ENCODE results near the gene PTPRG. TPM values are rescaled to one million over a fixed set of nuclear protein-coding genes. Genes with fewer than 3 reads are reported as not detected.

Gene PTPRG
- total RNA-seq, 2 experiments from 2014 or later = 0.13 to 0.70 TPM

- DNase-seq (ENCODE audit: low spot score) = no peak
- Histone ChIP-seq H3K27ac (ENCODE audit: low read depth, low read length, poor library complexity, severe bottlenecking) (no peak overlapping the region), H3K4me2 (ENCODE audit: low read length) (no peak overlapping the region), H3K79me2 (ENCODE audit: insufficient read depth, low read depth, low read length) (no peaks in the 10 kb centered on the region), H3K4me3 (ENCODE audit: low read depth, low read length, poor library complexity, severe bottlenecking) (no peak overlapping the region), H3K4me1 (ENCODE audit: insufficient read depth, low read length, poor library complexity, severe bottlenecking) (no peaks in the 10 kb centered on the region), H3K9me3 (ENCODE audit: low read length) (no peaks in the 10 kb centered on the region), H3K36me3 (ENCODE audit: insufficient read depth, low read length) (no peaks in the 10 kb centered on the region), H3K9me2 (ENCODE audit: insufficient read depth, low read length) (no peaks in the 10 kb centered on the region), H4K20me1 (ENCODE audit: insufficient read depth, low read length) (no peaks in the 10 kb centered on the region), H2AFZ (ENCODE audit: low read length) (no peak overlapping the region)
- no TSS peak for BruUV-seq (replicated peaks)
- CTCF ChIA-PET (ENCODE audit: unreplicated experiment) = no interaction called here
- POLR2A ChIA-PET = interaction anchor here (1.1 kb wide), 1 partner anchor 149 kb away, joined by 3 read pairs; no protein-coding TSS in a partner anchor
- intact Hi-C loops (cut with micrococcal nuclease; ENCODE audit: unreplicated experiment) = no loop called here
- TF ChIP-seq EZH2phosphoT487 (IDR thresholded peaks at IDR 0.05; ENCODE audit: borderline replicate concordance, low read depth, low read length) = no peak
- TF ChIP-seq, protein P1, sequence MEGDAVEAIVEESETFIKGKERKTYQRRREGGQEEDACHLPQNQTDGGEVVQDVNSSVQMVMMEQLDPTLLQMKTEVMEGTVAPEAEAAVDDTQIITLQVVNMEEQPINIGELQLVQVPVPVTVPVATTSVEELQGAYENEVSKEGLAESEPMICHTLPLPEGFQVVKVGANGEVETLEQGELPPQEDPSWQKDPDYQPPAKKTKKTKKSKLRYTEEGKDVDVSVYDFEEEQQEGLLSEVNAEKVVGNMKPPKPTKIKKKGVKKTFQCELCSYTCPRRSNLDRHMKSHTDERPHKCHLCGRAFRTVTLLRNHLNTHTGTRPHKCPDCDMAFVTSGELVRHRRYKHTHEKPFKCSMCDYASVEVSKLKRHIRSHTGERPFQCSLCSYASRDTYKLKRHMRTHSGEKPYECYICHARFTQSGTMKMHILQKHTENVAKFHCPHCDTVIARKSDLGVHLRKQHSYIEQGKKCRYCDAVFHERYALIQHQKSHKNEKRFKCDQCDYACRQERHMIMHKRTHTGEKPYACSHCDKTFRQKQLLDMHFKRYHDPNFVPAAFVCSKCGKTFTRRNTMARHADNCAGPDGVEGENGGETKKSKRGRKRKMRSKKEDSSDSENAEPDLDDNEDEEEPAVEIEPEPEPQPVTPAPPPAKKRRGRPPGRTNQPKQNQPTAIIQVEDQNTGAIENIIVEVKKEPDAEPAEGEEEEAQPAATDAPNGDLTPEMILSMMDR (conservative IDR thresholded peaks at IDR 0.05; ENCODE audit: low read length) = no peak
Measured at GRCh38 chr3:61617041-61617440, 55.7 kb downstream of the PTPRG start.

GRCh38 chr3:61617651-61618050 lies 56.3 kb downstream of the PTPRG start:
- ChIA-PET POLR2A (interaction anchor here (0.9 to 1.1 kb wide), 2 partner anchors 8 to 148 kb away, joined by 3 read pairs; no protein-coding TSS in a partner anchor), CTCF (ENCODE audit: unreplicated experiment) (no interaction called here)
- intact Hi-C loops (cut with micrococcal nuclease; ENCODE audit: unreplicated experiment) = no loop called here
- Histone ChIP-seq H3K79me2 (ENCODE audit: insufficient read depth, low read depth, low read length) (no peaks in the 10 kb centered on the region), H3K4me3 (ENCODE audit: low read depth, low read length, poor library complexity, severe bottlenecking) (no peak overlapping the region), H2AFZ (ENCODE audit: low read length) (no peak overlapping the region), H3K4me1 (ENCODE audit: insufficient read depth, low read length, poor library complexity, severe bottlenecking) (no peaks in the 10 kb centered on the region), H3K9me2 (ENCODE audit: insufficient read depth, low read length) (no peaks in the 10 kb centered on the region), H3K9me3 (ENCODE audit: low read length) (no peaks in the 10 kb centered on the region), H4K20me1 (ENCODE audit: insufficient read depth, low read length) (no peaks in the 10 kb centered on the region), H3K27ac (ENCODE audit: low read depth, low read length, poor library complexity, severe bottlenecking) (no peak overlapping the region), H3K4me2 (ENCODE audit: low read length) (no peak overlapping the region), H3K36me3 (ENCODE audit: insufficient read depth, low read length) (no peaks in the 10 kb centered on the region)
- no peak for DNase-seq (ENCODE audit: low spot score)
- no TSS peak for BruUV-seq (replicated peaks)
- TF ChIP-seq, protein P1 (conservative IDR thresholded peaks at IDR 0.05; ENCODE audit: low read length) = no peak
- no peak for TF ChIP-seq EZH2phosphoT487 (IDR thresholded peaks at IDR 0.05; ENCODE audit: borderline replicate concordance, low read depth, low read length)

DNA sequence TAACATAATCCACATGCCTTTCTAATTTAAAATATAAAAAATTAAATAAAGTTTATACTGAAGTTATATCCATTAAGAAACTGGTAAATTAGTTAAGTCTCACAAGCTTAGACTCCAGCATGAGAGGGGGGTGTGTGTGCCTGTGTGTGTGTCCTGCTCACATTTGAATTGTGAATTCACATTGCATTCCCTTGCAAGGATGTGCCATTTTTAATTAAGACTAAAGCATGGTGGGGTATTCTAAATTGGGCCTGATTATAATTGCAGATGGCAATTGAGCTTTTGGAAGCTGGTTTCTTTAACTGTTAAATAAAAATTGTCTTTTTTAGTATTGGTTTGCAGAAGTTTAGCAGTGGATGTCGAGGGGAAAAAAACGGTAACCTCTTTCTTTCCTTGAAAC lies 56.9 kb downstream of the PTPRG start:
- no peaks in the 10 kb centered on the region for H3K79me2 ChIP-seq (ENCODE audit: insufficient read depth, low read depth, low read length)
- ChIA-PET CTCF (ENCODE audit: unreplicated experiment) (no interaction called here), POLR2A (interaction anchor here (0.7 to 0.9 kb wide), 2 partner anchors 9 to 208 kb away, joined by 3 read pairs; no protein-coding TSS in a partner anchor)
- TF ChIP-seq, protein P1 (conservative IDR thresholded peaks at IDR 0.05; ENCODE audit: low read length) = no peak
- TF ChIP-seq EZH2phosphoT487 (IDR thresholded peaks at IDR 0.05; ENCODE audit: borderline replicate concordance, low read depth, low read length) = no peak
- H2AFZ ChIP-seq (ENCODE audit: low read length) = no peak overlapping the region
- no peaks in the 10 kb centered on the region for H4K20me1 ChIP-seq (ENCODE audit: insufficient read depth, low read length)
- no peak overlapping the region for H3K4me3 ChIP-seq (ENCODE audit: low read depth, low read length, poor library complexity, severe bottlenecking)
- H3K4me2 ChIP-seq (ENCODE audit: low read length) = no peak overlapping the region
- no TSS peak for BruUV-seq (replicated peaks)
- H3K4me1 ChIP-seq (ENCODE audit: insufficient read depth, low read length, poor library complexity, severe bottlenecking) = no peaks in the 10 kb centered on the region
- intact Hi-C loops (cut with micrococcal nuclease; ENCODE audit: unreplicated experiment) = no loop called here
- no peak for DNase-seq (ENCODE audit: low spot score)
- no peaks in the 10 kb centered on the region for H3K36me3 ChIP-seq (ENCODE audit: insufficient read depth, low read length)
- no peak overlapping the region for H3K27ac ChIP-seq (ENCODE audit: low read depth, low read length, poor library complexity, severe bottlenecking)
- H3K9me2 ChIP-seq (ENCODE audit: insufficient read depth, low read length) = no peaks in the 10 kb centered on the region
- no peaks in the 10 kb centered on the region for H3K9me3 ChIP-seq (ENCODE audit: low read length)
